GM18526 (cell line): ENCODE results near the gene SLC28A1.

ENCODE experiments used
- POLR2A ChIP-seq: IDR thresholded peaks from 3 replicates; pipeline ENCODE4 v1.6.1; 2011; ENCODE audit not compliant: insufficient read length; ENCODE audit errors: extremely low read depth

Gene SLC28A1

GRCh38 chr15:84980196-84981053 lies 96.0 kb downstream of the SLC28A1 start:
- TF ChIP-seq POLR2A: peak; percentile 48

GRCh38 chr15:84981054-84981710 lies 96.7 kb downstream of the SLC28A1 start:
- TF ChIP-seq POLR2A: peak; percentile 15

- TF ChIP-seq POLR2A: peak; percentile 27
Measured at GRCh38 chr15:84981711-84982300, 97.3 kb downstream of the SLC28A1 start, which contains the start of gene PDE8A. Gene PDE8A (plus strand): TSS chr15:84981856. CDS start chr15:84982163, 307 bp downstream.

- TF ChIP-seq POLR2A: peak; percentile 57
Measured at GRCh38 chr15:84982301-84982920, 97.9 kb downstream of the SLC28A1 start.

- no peak for TF ChIP-seq POLR2A
Measured at GRCh38 chr15:84983294-84983693, 98.8 kb downstream of the SLC28A1 start.

- no peak for TF ChIP-seq POLR2A
Measured at GRCh38 chr15:84983711-84984110, 99.2 kb downstream of the SLC28A1 start.

GRCh38 chr15:84985158-84985557 lies 100.7 kb downstream of the SLC28A1 start:
- TF ChIP-seq POLR2A: no peak

GRCh38 chr15:84987949-84988624 lies 103.6 kb downstream of the SLC28A1 start:
- TF ChIP-seq POLR2A: no peak

- TF ChIP-seq POLR2A: no peak
Measured at GRCh38 chr15:84988909-84989644, 104.6 kb downstream of the SLC28A1 start.

- TF ChIP-seq POLR2A: no peak
Measured at GRCh38 chr15:84990507-84990906, 106.0 kb downstream of the SLC28A1 start.

GRCh38 chr15:84991014-84991712 lies 106.7 kb downstream of the SLC28A1 start:
- no peak for TF ChIP-seq POLR2A

- no peak for TF ChIP-seq POLR2A
Measured at GRCh38 chr15:84992157-84992944, 107.9 kb downstream of the SLC28A1 start.
